Measurements from ENCODE around the gene SVIL.
"Not testable (repeated sequence)": the region's sequence is repeated elsewhere in the genome, so short reads cannot be mapped to it uniquely, and the experiment has no call there.

Gene SVIL

GRCh38 chr10:29487032-29487883 is 147.5 kb downstream of the SVIL start:
- DNase-seq (ENCODE audit: low read depth in 2 of 2): not testable (repeated sequence)

DNA sequence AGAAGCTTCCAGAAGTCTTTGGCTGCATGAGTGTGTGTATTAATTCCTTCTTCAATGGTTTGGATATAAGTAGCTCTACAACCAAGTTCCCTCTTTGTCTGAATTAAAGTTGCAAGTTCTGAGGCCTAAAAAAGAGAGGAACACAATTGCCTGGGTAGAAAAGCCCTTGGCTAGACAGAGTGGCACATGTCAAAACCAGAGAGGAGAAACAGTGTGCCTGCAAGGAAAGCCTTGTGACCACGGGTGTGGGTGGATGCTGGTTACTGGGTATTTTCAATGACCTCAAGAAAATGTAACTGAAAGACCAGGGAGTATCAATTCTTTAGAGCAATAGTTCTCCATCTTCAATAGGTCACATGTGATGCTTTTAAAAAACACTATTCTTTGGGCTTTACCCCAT is 148.3 kb downstream of the SVIL start:
- peak; percentile 51 to 55 for DNase-seq (ENCODE audit: low read depth in 2 of 2)

GRCh38 chr10:29484677-29485076 is 150.1 kb downstream of the SVIL start:
- not testable (repeated sequence) for DNase-seq (ENCODE audit: low read depth in 2 of 2)

- peak; percentile 28 to 39 for DNase-seq (ENCODE audit: low read depth in 2 of 2)
Measured at GRCh38 chr10:29482591-29483431, 152.0 kb downstream of the SVIL start.

DNA sequence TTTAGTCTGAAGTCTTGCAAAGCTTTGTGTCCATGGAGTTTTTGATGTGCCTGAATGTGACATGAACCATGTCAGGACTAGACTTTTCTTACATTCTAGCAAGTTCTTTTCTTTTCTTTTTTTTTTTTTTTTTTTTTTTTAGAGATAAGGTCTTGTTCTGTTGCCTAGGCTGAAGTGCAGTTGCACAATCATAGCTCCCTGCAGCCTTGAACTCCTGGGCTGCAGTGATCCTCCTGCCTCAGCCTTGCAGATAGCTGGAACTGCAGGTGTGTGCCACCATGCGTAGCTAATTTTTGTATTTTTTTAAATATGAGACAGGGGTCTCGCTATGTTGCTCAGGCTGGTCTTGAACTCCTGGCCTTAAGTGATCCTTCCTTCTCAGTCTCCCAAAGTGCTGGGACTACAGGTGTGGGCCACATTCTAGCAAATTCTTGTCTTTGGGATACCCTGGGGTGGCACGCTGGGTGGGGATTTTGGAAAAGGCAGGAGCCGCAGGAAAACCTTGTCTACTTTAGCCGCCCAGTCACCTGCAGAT is 152.8 kb downstream of the SVIL start:
- no peak for DNase-seq (ENCODE audit: low read depth in 2 of 2)

DNA sequence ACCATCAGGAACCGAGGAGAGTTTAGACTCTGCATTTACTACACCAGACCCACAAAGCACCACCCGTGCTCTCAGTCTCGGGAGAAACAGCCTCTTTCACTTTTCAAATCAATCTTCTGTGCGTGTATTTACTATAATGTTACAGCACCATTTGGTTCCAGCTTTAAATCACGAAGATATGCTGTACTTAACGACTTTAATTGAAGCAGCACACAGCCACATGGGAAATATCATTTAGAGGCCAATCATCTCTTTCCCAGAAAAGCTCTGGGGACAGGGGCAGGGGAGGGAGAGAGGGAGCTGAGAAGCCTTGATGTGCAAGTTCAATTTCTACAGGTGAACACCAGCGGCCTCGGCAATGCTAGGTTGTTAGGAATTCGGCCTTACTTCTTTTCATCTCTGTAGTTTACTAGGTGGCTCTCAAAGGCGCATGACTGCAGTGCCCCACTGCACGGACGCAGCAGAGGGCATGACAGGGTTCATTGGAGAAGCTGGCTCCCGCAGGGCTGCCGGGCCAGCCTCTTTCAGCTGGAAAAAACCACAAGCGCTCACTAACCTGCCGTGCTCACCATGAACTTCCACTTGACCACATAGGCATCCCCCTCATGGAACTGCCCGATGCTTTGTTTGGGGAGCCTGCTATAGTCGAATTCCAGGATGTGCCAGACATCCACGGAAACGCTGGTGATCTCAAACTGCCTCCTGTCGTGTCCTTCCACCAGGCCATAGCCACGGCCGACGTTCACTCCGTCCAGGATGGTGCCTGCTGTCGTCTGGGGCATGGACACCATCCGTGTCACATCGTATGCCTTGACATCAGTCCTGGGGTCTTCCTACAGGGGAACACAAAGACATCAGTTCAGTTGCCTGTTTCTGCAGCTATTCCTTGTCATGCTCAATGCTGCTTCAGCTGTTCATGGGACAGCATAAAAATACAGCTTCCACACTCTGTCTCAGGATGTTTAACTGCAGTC is 154.5 kb downstream of the SVIL start:
- DNase-seq (ENCODE audit: low read depth in 2 of 2): no peak

DNA sequence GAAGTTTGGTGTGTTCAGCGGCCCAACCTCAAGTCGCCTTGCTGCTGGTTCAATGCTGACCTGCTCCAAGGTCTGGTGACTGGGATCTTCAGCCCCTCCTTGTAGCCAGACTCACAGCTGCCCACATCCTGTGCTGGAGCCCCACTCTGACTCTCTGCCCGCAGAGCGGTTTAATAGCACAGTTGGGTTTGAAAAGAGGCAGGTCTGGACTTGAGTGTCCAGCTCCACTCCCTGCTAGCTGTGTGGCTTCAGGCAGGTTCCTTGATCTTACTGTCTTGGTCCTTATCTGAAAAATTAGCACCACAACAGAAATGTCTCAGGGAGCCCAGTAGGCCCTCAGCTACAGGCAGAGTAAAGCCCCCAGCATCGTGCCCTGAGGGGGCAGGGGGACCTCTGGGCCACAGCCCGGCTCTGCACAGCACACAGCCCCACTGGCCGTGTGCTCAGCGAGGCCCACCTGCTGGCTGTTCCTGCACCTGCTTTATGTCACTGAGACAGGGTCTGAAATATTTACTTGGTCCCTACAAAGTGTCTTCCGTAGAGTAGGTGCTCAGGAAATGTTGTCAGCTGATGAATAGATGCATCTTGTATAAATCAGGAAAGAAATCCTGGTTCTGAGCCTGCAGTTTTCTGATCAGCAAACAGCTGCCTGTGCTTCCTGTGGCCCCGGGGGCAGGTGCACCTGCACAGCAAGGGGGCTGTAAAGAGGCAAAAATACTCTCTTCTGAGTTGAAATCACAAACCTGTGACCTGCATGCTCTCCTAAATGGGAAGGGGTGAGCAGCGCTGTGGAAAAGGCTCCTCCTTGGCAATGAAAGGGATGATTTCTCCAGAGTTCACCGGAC is 155.5 kb downstream of the SVIL start:
- no peak for DNase-seq (ENCODE audit: low read depth in 2 of 2)

DNA sequence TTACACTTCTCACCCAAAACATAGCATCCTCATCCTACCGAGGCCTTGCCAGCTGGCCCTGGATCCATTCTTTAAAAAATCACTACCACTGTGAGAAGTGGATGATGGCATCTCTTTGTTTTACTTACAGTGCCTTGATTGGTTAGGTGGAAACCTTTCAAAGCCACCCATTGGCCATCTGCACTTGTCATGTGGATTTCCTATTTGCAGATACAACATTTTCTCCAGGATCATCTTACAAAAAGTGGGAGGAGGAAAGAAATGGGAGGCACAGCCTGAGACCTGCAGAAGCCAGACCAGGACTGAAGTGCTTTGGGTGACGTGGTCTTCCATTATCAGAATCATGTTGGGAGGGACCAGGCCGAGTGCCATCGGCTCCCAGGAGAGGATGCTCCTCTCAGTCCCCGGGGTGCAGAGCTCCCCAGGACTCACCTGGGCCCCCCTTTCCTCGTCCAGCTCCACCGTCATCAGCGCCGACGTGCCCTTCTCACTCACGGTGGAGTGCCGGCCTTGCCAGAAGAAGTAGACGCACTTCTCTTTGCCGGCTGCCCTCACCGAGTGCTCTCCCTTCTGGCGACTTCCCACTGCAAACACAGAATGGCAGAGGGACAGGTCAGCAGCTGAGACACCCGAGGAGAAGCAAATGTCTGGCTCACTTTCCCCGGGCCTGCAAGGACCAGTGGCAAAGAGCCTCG is 161.2 kb downstream of the SVIL start:
- no peak for DNase-seq (ENCODE audit: low read depth in 2 of 2)

DNA sequence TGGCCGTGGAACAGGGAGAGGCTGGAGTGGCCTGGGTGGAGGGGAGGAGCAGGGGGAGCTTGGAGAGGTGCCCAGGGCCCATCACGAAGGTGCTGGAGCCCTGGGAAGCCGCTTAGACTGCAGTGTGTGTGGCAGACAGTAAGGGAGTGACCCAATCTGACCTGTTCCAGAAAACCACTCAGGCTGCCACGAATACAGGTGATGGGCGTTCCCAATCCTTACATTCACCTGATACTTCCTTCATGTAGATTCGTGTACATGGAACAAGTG is 161.7 kb downstream of the SVIL start:
- DNase-seq (ENCODE audit: low read depth in 2 of 2): no peak

DNA sequence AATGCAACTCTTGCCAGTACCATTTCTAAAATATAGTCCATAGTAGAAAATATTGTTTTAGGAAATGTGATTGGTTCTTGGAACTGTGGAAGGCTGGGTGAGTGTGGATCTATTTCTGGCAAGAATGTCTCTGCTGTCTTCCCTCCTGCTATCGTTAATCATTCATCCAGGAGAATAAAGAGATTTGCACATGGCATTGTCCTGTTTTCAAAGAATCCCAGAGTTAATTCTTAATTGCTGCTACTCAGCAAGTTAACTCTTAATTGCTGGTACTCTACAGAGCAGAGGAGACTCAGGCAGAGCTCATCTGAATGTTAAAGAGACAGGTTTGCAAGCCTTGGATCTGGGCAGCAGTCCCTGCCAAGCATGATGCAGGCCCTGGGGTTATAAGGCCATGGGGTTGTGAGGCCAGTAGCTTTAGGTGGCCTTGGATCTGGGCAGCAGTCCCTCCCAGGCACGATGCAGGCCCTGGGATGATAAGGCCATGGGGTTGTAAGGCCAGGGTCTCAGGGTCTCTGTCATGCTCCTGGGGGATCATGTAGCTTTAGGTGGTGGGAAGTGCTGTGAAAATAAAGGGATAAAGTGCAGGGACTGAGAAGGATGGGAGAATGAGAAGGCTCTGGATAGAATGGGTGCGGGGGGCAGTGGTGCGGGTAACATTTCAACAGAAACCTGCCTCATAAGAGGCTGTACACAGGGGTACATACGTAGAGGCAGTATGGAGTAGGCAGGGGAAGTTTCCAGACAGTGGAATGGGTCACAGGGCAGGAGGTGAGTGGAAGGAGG is 162.3 kb downstream of the SVIL start:
- no peak for DNase-seq (ENCODE audit: low read depth in 2 of 2)

- DNase-seq (ENCODE audit: low read depth in 2 of 2): no peak
Measured at GRCh38 chr10:29471544-29471859, 163.3 kb downstream of the SVIL start.

DNA sequence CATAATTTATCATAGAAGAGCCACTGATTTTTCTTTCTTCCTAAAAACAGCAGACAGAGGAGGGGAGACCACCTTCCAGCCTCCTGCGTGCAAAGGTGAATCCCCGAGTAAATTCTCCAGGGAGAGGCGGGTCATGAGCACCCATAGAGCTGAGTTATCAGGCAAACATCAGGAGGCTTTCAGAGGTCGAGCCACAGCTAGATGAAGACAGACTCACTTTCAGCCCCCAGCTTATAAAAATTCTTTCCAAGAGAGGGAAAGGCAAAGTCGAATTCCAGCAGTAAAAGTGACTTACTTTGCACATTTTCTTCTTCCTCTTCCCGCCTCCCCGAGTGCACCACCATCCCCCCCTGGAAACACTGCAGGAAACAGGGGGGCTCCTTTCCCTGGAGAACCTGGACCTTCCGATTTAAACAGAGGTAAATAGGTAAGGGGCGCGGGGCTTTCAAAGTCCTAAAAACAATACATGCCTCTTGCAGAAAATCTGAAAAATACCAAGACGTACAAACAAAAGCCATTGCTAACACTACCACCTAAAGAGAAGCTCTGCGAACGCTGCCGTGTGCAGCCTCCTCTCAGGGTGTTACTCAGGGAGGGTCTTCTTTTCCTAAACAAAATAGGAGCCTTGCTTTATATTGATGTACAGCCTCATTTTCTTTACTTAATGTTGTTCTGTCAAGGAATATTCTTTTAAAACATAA is 163.8 kb downstream of the SVIL start:
- no peak for DNase-seq (ENCODE audit: low read depth in 2 of 2)

GRCh38 chr10:29470355-29470705 is 164.4 kb downstream of the SVIL start:
- no peak for DNase-seq (ENCODE audit: low read depth in 2 of 2)

- DNase-seq (ENCODE audit: low read depth in 2 of 2): no peak
Measured at GRCh38 chr10:29469481-29470354, 165.1 kb downstream of the SVIL start.

- no peak for DNase-seq (ENCODE audit: low read depth in 2 of 2)
Measured at GRCh38 chr10:29465384-29465783, 169.4 kb downstream of the SVIL start.

- not testable (repeated sequence) for DNase-seq (ENCODE audit: low read depth in 2 of 2)
Measured at GRCh38 chr10:29464671-29465171, 170.1 kb downstream of the SVIL start.

DNA sequence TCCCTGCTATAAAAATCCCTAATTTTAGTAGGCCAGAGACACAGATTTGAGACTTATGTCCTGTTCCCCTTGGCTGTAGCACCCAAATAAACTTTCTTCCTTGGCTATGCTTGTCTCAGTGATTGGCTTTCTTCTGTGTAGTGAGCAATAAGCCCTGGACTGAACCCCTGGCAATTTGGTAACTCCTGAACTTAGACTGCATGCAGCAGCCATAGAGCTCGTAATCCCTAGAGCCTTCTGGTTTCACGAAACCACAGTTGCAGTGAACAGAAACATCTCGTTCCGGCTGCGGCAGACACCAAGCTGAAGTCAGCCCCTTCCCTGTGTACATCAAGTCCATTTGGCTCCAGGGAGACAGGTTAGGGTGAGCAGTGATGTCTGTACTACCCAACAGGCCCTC is 173.7 kb downstream of the SVIL start:
- no peak for DNase-seq (ENCODE audit: low read depth in 2 of 2)

DNA sequence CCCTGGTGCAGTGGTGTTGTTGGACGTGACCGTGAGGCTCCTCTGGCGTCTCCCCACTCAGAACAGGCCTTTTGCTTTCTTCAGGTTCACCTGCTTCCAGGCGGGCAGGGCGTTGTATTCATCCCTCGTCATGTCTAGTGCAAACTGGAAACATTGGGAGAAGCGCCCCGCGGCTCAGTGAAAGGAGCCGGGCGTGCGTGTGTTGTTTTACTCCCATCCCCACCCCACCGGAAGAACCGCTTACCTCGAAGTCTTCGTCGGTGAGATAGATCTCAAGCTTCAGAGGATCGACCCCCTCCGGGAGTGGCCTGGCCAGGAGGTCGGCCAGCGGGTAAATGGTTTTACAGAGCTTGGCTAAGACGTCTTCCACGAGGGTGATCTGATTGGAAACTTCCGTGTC is 176.6 kb downstream of the SVIL start:
- DNase-seq (ENCODE audit: low read depth in 2 of 2): not testable (repeated sequence)
